ENCODE data around the gene SPAG4. TPM values are rescaled to one million over a fixed set of nuclear protein-coding genes. Genes with fewer than 3 reads are reported as not detected.

Gene SPAG4
- total and polyA plus RNA-seq, 10 of the 15 experiments (the other 5 are each of a cell fraction or from before 2014, with no cell fraction given): 0.90 to 12.5 (median 2.4) TPM

DNA sequence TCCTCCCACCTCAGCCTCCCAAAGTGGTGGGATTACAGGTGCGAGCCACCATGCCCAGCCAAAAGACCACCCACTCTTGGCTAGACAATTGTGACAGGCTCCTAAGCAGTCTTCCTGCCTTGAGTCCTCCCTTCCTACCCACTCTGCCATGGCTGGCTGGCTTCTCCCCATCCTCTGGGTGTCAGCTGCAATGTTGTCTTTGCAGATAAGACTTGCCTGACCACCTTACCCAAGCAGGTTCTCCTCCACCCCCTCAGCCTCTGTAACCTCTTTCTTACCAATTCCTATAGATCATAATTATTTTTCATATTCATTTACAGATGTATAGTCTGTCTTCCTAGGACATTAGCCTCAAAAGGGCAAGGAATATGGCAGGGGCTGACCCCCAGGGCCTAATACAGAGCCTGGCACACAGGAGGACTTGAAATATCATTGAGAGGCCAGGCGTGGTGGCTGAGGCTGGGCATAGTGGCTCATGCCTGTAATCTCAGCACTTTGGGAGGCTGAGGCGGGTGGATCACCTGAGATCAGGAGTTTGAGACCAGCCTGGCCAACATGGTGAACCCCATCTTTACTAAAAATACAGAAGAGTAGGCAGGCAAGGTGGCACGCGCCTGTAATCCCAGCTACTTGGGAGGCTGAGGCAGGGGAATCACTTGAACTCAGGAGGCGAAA is 28.7 kb upstream of the SPAG4 start:
- no peaks in the 10 kb centered on the region for H3K79me2 ChIP-seq (ENCODE audit: control insufficient read depth, insufficient read depth, low read length)

More for the DNA sequence above, 28.7 kb upstream of the SPAG4 start:
- Histone ChIP-seq H3K9me3 (replicated peaks; ENCODE audit: control insufficient read depth, insufficient read depth, low read length) (no peaks in the 10 kb centered on the region), H3K27ac (ENCODE audit: control insufficient read depth, insufficient read depth) (no peak overlapping the region), H3K36me3 (ENCODE audit: control insufficient read depth in 2 of 2, insufficient read depth in 2 of 2, low read length in 1 of 2) (no peaks in the 10 kb centered on the region), H3K4me3 (no peak overlapping the region), H3K27me3 (replicated peaks in 1 of 2; ENCODE audit: control insufficient read depth in 2 of 2, insufficient read depth in 2 of 2, low read length in 1 of 2) (no peaks in the 10 kb centered on the region), H4K20me1 (ENCODE audit: control insufficient read depth, insufficient read depth) (no peaks in the 10 kb centered on the region), H3K4me2 (ENCODE audit: control insufficient read depth, insufficient read depth) (no peak overlapping the region), H2AFZ (ENCODE audit: control insufficient read depth, low read depth, low read length) (no peak overlapping the region), H3K4me1 (ENCODE audit: control insufficient read depth, insufficient read depth, low read length) (no peaks in the 10 kb centered on the region), H3K9ac (ENCODE audit: control insufficient read depth, insufficient read depth, low read length) (no peak overlapping the region)
- in situ Hi-C loops (cut with MboI): no loop called here
- FAIRE-seq: no peak
- DNase-seq (ENCODE audit: low read depth, low spot score): no peak
- ChIA-PET CTCF (interaction anchor here (0.6 kb wide), 1 partner anchor 408 kb away, joined by 3 read pairs; no protein-coding TSS in a partner anchor), POLR2A (interaction anchor here (0.6 to 0.7 kb wide), 2 partner anchors 293 to 1230 kb away, joined by 4 read pairs; no protein-coding TSS in a partner anchor), RAD21 (ENCODE audit: unreplicated experiment) (no interaction called here), SMC1A (ENCODE audit: uncharacterized antibody, unreplicated experiment) (no interaction called here)
- no peak for ATAC-seq
- TF ChIP-seq TCF7 (IDR thresholded peaks at IDR 0.05; ENCODE audit: borderline replicate concordance) (no peak), RAD51 (IDR thresholded peaks at IDR 0.05) (no peak), ZNF207 (IDR thresholded peaks at IDR 0.05; ENCODE audit: borderline replicate concordance) (no peak), ZNF217 (IDR thresholded peaks at IDR 0.05) (no peak), IRF4 (IDR thresholded peaks at IDR 0.05; ENCODE audit: low read depth, low read length) (no peak)
- TF ChIP-seq, protein P1, sequence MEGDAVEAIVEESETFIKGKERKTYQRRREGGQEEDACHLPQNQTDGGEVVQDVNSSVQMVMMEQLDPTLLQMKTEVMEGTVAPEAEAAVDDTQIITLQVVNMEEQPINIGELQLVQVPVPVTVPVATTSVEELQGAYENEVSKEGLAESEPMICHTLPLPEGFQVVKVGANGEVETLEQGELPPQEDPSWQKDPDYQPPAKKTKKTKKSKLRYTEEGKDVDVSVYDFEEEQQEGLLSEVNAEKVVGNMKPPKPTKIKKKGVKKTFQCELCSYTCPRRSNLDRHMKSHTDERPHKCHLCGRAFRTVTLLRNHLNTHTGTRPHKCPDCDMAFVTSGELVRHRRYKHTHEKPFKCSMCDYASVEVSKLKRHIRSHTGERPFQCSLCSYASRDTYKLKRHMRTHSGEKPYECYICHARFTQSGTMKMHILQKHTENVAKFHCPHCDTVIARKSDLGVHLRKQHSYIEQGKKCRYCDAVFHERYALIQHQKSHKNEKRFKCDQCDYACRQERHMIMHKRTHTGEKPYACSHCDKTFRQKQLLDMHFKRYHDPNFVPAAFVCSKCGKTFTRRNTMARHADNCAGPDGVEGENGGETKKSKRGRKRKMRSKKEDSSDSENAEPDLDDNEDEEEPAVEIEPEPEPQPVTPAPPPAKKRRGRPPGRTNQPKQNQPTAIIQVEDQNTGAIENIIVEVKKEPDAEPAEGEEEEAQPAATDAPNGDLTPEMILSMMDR (IDR thresholded peaks at IDR 0.05 in 2 of 3, conservative IDR thresholded peaks at IDR 0.05 in 1 of 3; ENCODE audit: control insufficient read depth in 2 of 3, extremely low read depth in 1 of 3, insufficient read depth in 1 of 3, low read depth in 3 of 3, low read length in 3 of 3): no peak
- TF ChIP-seq, protein P2, sequence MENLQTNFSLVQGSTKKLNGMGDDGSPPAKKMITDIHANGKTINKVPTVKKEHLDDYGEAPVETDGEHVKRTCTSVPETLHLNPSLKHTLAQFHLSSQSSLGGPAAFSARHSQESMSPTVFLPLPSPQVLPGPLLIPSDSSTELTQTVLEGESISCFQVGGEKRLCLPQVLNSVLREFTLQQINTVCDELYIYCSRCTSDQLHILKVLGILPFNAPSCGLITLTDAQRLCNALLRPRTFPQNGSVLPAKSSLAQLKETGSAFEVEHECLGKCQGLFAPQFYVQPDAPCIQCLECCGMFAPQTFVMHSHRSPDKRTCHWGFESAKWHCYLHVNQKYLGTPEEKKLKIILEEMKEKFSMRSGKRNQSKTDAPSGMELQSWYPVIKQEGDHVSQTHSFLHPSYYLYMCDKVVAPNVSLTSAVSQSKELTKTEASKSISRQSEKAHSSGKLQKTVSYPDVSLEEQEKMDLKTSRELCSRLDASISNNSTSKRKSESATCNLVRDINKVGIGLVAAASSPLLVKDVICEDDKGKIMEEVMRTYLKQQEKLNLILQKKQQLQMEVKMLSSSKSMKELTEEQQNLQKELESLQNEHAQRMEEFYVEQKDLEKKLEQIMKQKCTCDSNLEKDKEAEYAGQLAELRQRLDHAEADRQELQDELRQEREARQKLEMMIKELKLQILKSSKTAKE (IDR thresholded peaks at IDR 0.05; ENCODE audit: low read depth, poor library complexity, severe bottlenecking): no peak
- TF ChIP-seq, protein P3, sequence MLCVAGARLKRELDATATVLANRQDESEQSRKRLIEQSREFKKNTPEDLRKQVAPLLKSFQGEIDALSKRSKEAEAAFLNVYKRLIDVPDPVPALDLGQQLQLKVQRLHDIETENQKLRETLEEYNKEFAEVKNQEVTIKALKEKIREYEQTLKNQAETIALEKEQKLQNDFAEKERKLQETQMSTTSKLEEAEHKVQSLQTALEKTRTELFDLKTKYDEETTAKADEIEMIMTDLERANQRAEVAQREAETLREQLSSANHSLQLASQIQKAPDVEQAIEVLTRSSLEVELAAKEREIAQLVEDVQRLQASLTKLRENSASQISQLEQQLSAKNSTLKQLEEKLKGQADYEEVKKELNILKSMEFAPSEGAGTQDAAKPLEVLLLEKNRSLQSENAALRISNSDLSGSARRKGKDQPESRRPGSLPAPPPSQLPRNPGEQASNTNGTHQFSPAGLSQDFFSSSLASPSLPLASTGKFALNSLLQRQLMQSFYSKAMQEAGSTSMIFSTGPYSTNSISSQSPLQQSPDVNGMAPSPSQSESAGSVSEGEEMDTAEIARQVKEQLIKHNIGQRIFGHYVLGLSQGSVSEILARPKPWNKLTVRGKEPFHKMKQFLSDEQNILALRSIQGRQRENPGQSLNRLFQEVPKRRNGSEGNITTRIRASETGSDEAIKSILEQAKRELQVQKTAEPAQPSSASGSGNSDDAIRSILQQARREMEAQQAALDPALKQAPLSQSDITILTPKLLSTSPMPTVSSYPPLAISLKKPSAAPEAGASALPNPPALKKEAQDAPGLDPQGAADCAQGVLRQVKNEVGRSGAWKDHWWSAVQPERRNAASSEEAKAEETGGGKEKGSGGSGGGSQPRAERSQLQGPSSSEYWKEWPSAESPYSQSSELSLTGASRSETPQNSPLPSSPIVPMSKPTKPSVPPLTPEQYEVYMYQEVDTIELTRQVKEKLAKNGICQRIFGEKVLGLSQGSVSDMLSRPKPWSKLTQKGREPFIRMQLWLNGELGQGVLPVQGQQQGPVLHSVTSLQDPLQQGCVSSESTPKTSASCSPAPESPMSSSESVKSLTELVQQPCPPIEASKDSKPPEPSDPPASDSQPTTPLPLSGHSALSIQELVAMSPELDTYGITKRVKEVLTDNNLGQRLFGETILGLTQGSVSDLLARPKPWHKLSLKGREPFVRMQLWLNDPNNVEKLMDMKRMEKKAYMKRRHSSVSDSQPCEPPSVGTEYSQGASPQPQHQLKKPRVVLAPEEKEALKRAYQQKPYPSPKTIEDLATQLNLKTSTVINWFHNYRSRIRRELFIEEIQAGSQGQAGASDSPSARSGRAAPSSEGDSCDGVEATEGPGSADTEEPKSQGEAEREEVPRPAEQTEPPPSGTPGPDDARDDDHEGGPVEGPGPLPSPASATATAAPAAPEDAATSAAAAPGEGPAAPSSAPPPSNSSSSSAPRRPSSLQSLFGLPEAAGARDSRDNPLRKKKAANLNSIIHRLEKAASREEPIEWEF (IDR thresholded peaks at IDR 0.05; ENCODE audit: insufficient replicate concordance, low read depth, low read length): no peak
- WGBS (ENCODE audit: insufficient coverage, insufficient replicate concordance, low lambda C conversion rate, missing lambda C conversion rate): 64% methylated on average over 6 of the region's 6 CpGs
- no TSS peak for BruUV-seq (replicated peaks)
- intact Hi-C loops (cut with micrococcal nuclease; ENCODE audit: unreplicated experiment): no loop called here

All from GM12878 (cell line).